Lung (tissue), 12 donors: ENCODE measurements around the gene GIPR. TPM values are rescaled to one million over a fixed set of nuclear protein-coding genes. Genes with fewer than 3 reads are reported as not detected.

Experiments
- ATAC-seq: fragments of 200-7000 bp; cut with Tn5 transposase; one replicate; pipeline ENCODE4 v1.9.1; 2020; ENCODE audit warnings: moderate number of reproducible peaks; ENCODE audit not compliant: insufficient read depth, low FRiP score
- DNase-seq, 3 donors: peaks; one replicate each; pipeline ENCODE4 v3.0.0-alpha.2; 2013 to 2017
- H3K27ac ChIP-seq, 2 donors: one replicate each; pipeline ENCODE4 v1.5.1; 2013; ENCODE audit warnings: mild to moderate bottlenecking in 2 of 2, moderate library complexity in 2 of 2, control low read depth in 1 of 2, inconsistent platforms in 1 of 2, low read depth in 1 of 2, low read length in 1 of 2
- H3K27me3 ChIP-seq, 3 donors: one replicate each; pipeline ENCODE4 v1.5.1; 2013; ENCODE audit warnings: low read length in 2 of 3; ENCODE audit not compliant: control insufficient read depth in 3 of 3, insufficient read depth in 3 of 3
- H3K36me3 ChIP-seq, 4 donors: one replicate each; pipeline ENCODE4 v1.5.1; 2013; ENCODE audit warnings: low read length in 4 of 4, mild to moderate bottlenecking in 1 of 4, moderate library complexity in 1 of 4; ENCODE audit not compliant: control insufficient read depth in 4 of 4, insufficient read depth in 4 of 4
- H3K4me1 ChIP-seq, 5 donors: one replicate each; pipeline ENCODE4 v1.5.1; 2013; ENCODE audit warnings: low read length in 5 of 5, mild to moderate bottlenecking in 2 of 5, moderate library complexity in 1 of 5; ENCODE audit not compliant: control insufficient read depth in 5 of 5, insufficient read depth in 5 of 5
- H3K4me3 ChIP-seq: one replicate; pipeline ENCODE4 v1.5.1; 2013; ENCODE audit warnings: mild to moderate bottlenecking, control low read depth, moderate library complexity
- H3K9ac ChIP-seq, 2 donors: one replicate each; pipeline ENCODE4 v1.5.1; 2013; ENCODE audit warnings: low read length in 2 of 2, control low read depth in 1 of 2; ENCODE audit not compliant: insufficient read depth in 1 of 2
- H3K9me3 ChIP-seq, 4 donors: one replicate each; pipeline ENCODE4 v1.5.1; 2013; ENCODE audit warnings: low read length in 3 of 4, mild to moderate bottlenecking in 1 of 4, moderate library complexity in 1 of 4; ENCODE audit not compliant: control insufficient read depth in 4 of 4, insufficient read depth in 3 of 4
- CTCF ChIP-seq: IDR thresholded peaks from 2 replicates; pipeline ENCODE4 v1.5.1; 2012; ENCODE audit warnings: mild to moderate bottlenecking; ENCODE audit errors: control extremely low read depth, extremely low read depth
- WGBS, 2 donors: extraction: QIAGEN DNeasy Blood & Tissue Kit; methylation state at CpG; one replicate each; pipeline ENCODE4 v1.1.7; 2013; 5-methylcytosine and 5-hydroxymethylcytosine counted together
- polyA plus RNA-seq, 2 donors: library from polyadenylated mRNA; stranded (reverse); fragments of 200-250 nt; gene quantifications; one replicate each; pipeline ENCODE4 v1.2.1, GENCODE V29; 2013
- total RNA-seq, 2 donors: library from RNA; depleted of rRNA in 1 of 2; stranded (reverse); fragments of >200 nt in 1 of 2; gene quantifications; one replicate each; pipeline ENCODE4 v1.2.1, GENCODE V29; 2014 to 2021
- donor health status: control.
- donor health status: control.
- donor health status: Bipolar disorder and iron deficiency.
- donor health status: healthy.
- donor health status: DM: yes; HTN: yes; CAD: no.

GIPR gene
- total and polyA plus RNA-seq, 4 donors = 2.2 to 14.9 (median 5.5) TPM

GRCh38 chr19:45713141-45713540, 45.1 kb downstream of the GIPR start:
- no peak for TF ChIP-seq CTCF
- Histone ChIP-seq H3K4me3 (no peak overlapping the region), H3K27me3 (no peaks in the 10 kb centered on the region), H3K9me3 (no peaks in the 10 kb centered on the region), H3K9ac (no peak overlapping the region), H3K36me3 (peaks cover 0 to 21% (median 4%) of the 10 kb centered on the region in 4 donors), H3K27ac (no peak overlapping the region), H3K4me1 (peaks cover 0 to 14% (median 6%) of the 10 kb centered on the region in 5 donors)
- DNase-seq (no peak), ATAC-seq (no peak)
- WGBS, 2 donors = 92 to 96% methylated on average over 15 of the region's 15 CpGs

- WGBS, 2 donors = 97% methylated on average over 3 of the region's 3 CpGs
- Histone ChIP-seq H3K36me3 (peaks cover 0 to 21% (median 4%) of the 10 kb centered on the region in 4 donors), H3K27ac (no peak overlapping the region), H3K4me3 (no peak overlapping the region), H3K27me3 (no peaks in the 10 kb centered on the region), H3K4me1 (peaks cover 0 to 15% (median 6%) of the 10 kb centered on the region in 5 donors), H3K9me3 (no peaks in the 10 kb centered on the region), H3K9ac (no peak overlapping the region)
- no peak for DNase-seq
- no peak for TF ChIP-seq CTCF
- ATAC-seq = no peak
Observed at GRCh38 chr19:45715139-45715538, 47.1 kb downstream of the GIPR start.

- Histone ChIP-seq H3K9me3 (no peaks in the 10 kb centered on the region), H3K4me1 (peaks cover 0 to 15% (median 8%) of the 10 kb centered on the region in 5 donors), H3K27me3 (no peaks in the 10 kb centered on the region), H3K36me3 (peaks cover 0 to 19% (median 4%) of the 10 kb centered on the region in 4 donors), H3K9ac (peak overlapping the region; percentile 51 to 98), H3K4me3 (peak overlapping the region; percentile 33), H3K27ac (peak overlapping the region; percentile 50 to 89)
- ATAC-seq (no peak), DNase-seq (peak; percentile 37 to 76 (median 66))
- 2 to 4% methylated on average over 24 of the region's 24 CpGs for WGBS, 2 donors
- TF ChIP-seq CTCF = no peak
Observed at GRCh38 chr19:45716359-45717130, 48.5 kb downstream of the GIPR start.
